GM12878 (cell line): ENCODE results near the gene SF3B5. TPM values are rescaled to one million over a fixed set of nuclear protein-coding genes. Genes with fewer than 3 reads are reported as not detected.

Experiments used
- ATAC-seq: fragments of 200-7000 bp; cut with Tn5 transposase; 3 replicates; pipeline ENCODE4 v1.9.1; 2020; ENCODE audit warnings: mild to moderate bottlenecking, moderate library complexity
- BruUV-seq: library from RNA; stranded (reverse); fragments of 400-500 nt; replicated peaks from 2 replicates; lab custom pipeline; 2021; lab: Mats Ljungman, UMichigan
- CTCF ChIA-PET: fragments of 300-600 bp; sonication (Branson Sonifier 250); formaldehyde crosslinking; extraction: SDS; loops from one replicate; lab custom pipeline; 2021; ENCODE audit warnings: inconsistent platforms; lab: Yijun Ruan, JAX
- POLR2A ChIA-PET: fragments of 350-600 bp; formaldehyde crosslinking; extraction: SDS; loops from one replicate; lab custom pipeline; 2021; ENCODE audit warnings: inconsistent platforms; lab: Charles Lee
- RAD21 ChIA-PET: fragments of 300-600 bp; sonication (Branson Sonifier 250); formaldehyde crosslinking; loops from one replicate; lab custom pipeline; 2023; ENCODE audit warnings: antibody characterized with exemption; ENCODE audit not compliant: unreplicated experiment; lab: Charles Lee
- SMC1A ChIA-PET: fragments of 300-600 bp; sonication (Branson Sonifier 250); formaldehyde crosslinking; loops from one replicate; lab custom pipeline; 2023; ENCODE audit not compliant: unreplicated experiment, uncharacterized antibody; lab: Charles Lee
- DNase-seq: peaks from one replicate; pipeline ENCODE4 v3.0.0-alpha.2; 2011; ENCODE audit warnings: low read depth, low spot score
- FAIRE-seq: peaks from 3 replicates; lab custom pipeline; 2011; peaks lifted over from hg19 to GRCh38; lab: Jason Lieb, UNC
- H2AFZ ChIP-seq: 2 replicates; pipeline ENCODE4 v1.6.0; 2011; ENCODE audit warnings: low read depth, low read length, control low read depth; ENCODE audit not compliant: control insufficient read depth
- H3K27ac ChIP-seq: 2 replicates; pipeline ENCODE4 v1.5.1; 2011; ENCODE audit warnings: control low read depth; ENCODE audit not compliant: control insufficient read depth, insufficient read depth
- H3K27me3 ChIP-seq, 2 experiments: replicated peaks in 1 of 2; 2 replicates each; pipeline versions ENCODE4 v1.6.0 to v1.6.1; 2011; ENCODE audit warnings: low read length in 1 of 2; ENCODE audit not compliant: control insufficient read depth in 2 of 2, insufficient read depth in 2 of 2
- H3K36me3 ChIP-seq, 2 experiments: 2 replicates each; pipeline ENCODE4 v1.5.1; 2011; ENCODE audit warnings: low read length in 1 of 2; ENCODE audit not compliant: control insufficient read depth in 2 of 2, insufficient read depth in 2 of 2
- H3K4me1 ChIP-seq: 2 replicates; pipeline ENCODE4 v1.6.1; 2011; ENCODE audit warnings: mild to moderate bottlenecking, low read length, moderate library complexity, mixed read lengths; ENCODE audit not compliant: control insufficient read depth, insufficient read depth
- H3K4me2 ChIP-seq: 2 replicates; pipeline ENCODE4 v1.6.0; 2011; ENCODE audit warnings: control low read depth; ENCODE audit not compliant: control insufficient read depth, insufficient read depth
- H3K4me3 ChIP-seq: fragments of 200-600 bp; sonication (generic); 2 replicates; pipeline ENCODE4 v1.5.1; 2016
- H3K79me2 ChIP-seq: 2 replicates; pipeline ENCODE4 v1.6.0; 2011; ENCODE audit warnings: low read length; ENCODE audit not compliant: control insufficient read depth, insufficient read depth
- H3K9ac ChIP-seq: 2 replicates; pipeline ENCODE4 v1.8.0; 2011; ENCODE audit warnings: low read length, control low read depth, mixed read lengths; ENCODE audit not compliant: control insufficient read depth, insufficient read depth
- H3K9me3 ChIP-seq: replicated peaks from 3 replicates; pipeline ENCODE4 v1.5.1; 2011; ENCODE audit warnings: mild to moderate bottlenecking, low read length; ENCODE audit not compliant: control insufficient read depth, insufficient read depth
- H4K20me1 ChIP-seq: 2 replicates; pipeline ENCODE4 v1.6.0; 2011; ENCODE audit not compliant: control insufficient read depth, insufficient read depth
- CREM ChIP-seq: IDR thresholded peaks from 2 replicates; pipeline ENCODE4 v1.6.1; 2014; ENCODE audit warnings: antibody characterized with exemption, low read depth
- CTCF ChIP-seq, 3 experiments: IDR thresholded peaks in 2 of 3; conservative IDR thresholded peaks in 1 of 3; 2 replicates each; pipeline ENCODE4 v1.5.1; 2011; ENCODE audit warnings: low read depth in 3 of 3, low read length in 3 of 3, mild to moderate bottlenecking in 3 of 3, control low read depth in 2 of 3, moderate library complexity in 2 of 3, inconsistent platforms in 1 of 3, mixed read lengths in 1 of 3; ENCODE audit not compliant: control insufficient read depth in 2 of 3, insufficient read depth in 1 of 3; ENCODE audit errors: extremely low read depth in 1 of 3
- HDGF ChIP-seq: fragments of 450-650 bp; IDR thresholded peaks from 2 replicates; pipeline ENCODE4 v1.6.1; 2016; ENCODE audit warnings: antibody characterized with exemption
- NBN ChIP-seq: fragments of 450-650 bp; IDR thresholded peaks from 2 replicates; pipeline ENCODE4 v1.6.1; 2016
- RAD21 ChIP-seq: IDR thresholded peaks from 2 replicates; pipeline ENCODE4 v1.6.1; 2011; ENCODE audit warnings: mild to moderate bottlenecking, low read depth, low read length, moderate library complexity; ENCODE audit not compliant: insufficient read depth
- REST ChIP-seq: IDR thresholded peaks from 2 replicates; pipeline ENCODE4 v1.6.1; 2012; ENCODE audit warnings: mild to moderate bottlenecking, low read depth, low read length
- SIX5 ChIP-seq: IDR thresholded peaks from 2 replicates; pipeline ENCODE4 v1.6.1; 2011; ENCODE audit warnings: mild to moderate bottlenecking, low read depth, low read length, moderate library complexity; ENCODE audit not compliant: severe bottlenecking
- SMC3 ChIP-seq: IDR thresholded peaks from 2 replicates; pipeline ENCODE4 v1.6.1; 2011; ENCODE audit warnings: low read length, improper control_type of control experiment, borderline replicate concordance
- SP1 ChIP-seq: IDR thresholded peaks from one replicate; pipeline ENCODE4 v1.6.1; 2011; ENCODE audit warnings: low read depth, low read length
- TARDBP ChIP-seq: IDR thresholded peaks from 2 replicates; pipeline ENCODE4 v1.6.1; 2016; ENCODE audit warnings: borderline replicate concordance
- WGBS: methylation state at CpG from one replicate; pipeline ENCODE4 v1.1.6; 2016; ENCODE audit warnings: low lambda C conversion rate; ENCODE audit not compliant: insufficient replicate concordance, insufficient coverage; ENCODE audit errors: missing lambda C conversion rate; 5-methylcytosine and 5-hydroxymethylcytosine counted together
- in situ Hi-C: fragments of 300-500 bp; cut with MboI; formaldehyde crosslinking; loops from 9 replicates; pipeline ENCODE4 v1.14.3; 2018; ENCODE audit warnings: mixed read lengths
- intact Hi-C: fragments of 100-400 bp; cut with micrococcal nuclease; formaldehyde crosslinking; loops from one replicate; pipeline ENCODE4 v1.14.2; 2022; ENCODE audit not compliant: unreplicated experiment
- polyA plus RNA-seq, 11 experiments: library from polyadenylated mRNA; depleted of rRNA in 4 of 11; unstranded in 6 of 11; stranded (reverse) in 5 of 11; fragments of >200 nt; fragmentation: Nextera tagmentation in 4 of 11; fragmentation: Illumina TruSeq in 1 of 11; extraction: Ambion mirVana in 4 of 11; extraction: Trizol in 1 of 11; gene quantifications; 1 replicate in 1 of 11; 2 replicates in 10 of 11; pipeline versions ENCODE4 v1.2.1 to v1.2.3, GENCODE V29; 2011 to 2016; ENCODE audit warnings: inconsistent platforms in 2 of 11, missing spikeins in 2 of 11, low read depth in 1 of 11
- total RNA-seq, 4 experiments: library from RNA; depleted of rRNA in 3 of 4; stranded (reverse); fragments of >200 nt in 3 of 4; fragmentation: Illumina TruSeq in 1 of 4; extraction: Trizol in 1 of 4; gene quantifications; 2 replicates each; pipeline versions ENCODE4 v1.2.1 to v1.2.3, GENCODE V29; 2013 to 2021

The SF3B5 gene
- total and polyA plus RNA-seq, 10 of the 15 experiments (the other 5 are each of a cell fraction or from before 2014, with no cell fraction given): 220 to 864 (median 341) TPM

GRCh38 chr6:144087789-144088426 is 7.5 kb downstream of the SF3B5 start:
- no TSS peak for BruUV-seq
- no peak overlapping the region for H3K9ac ChIP-seq
- no peak overlapping the region for H3K4me3 ChIP-seq
- no peaks in the 10 kb centered on the region for H3K27me3 ChIP-seq
- DNase-seq: no peak
- no peaks in the 10 kb centered on the region for H4K20me1 ChIP-seq
- CTCF ChIA-PET: interaction anchor here (0.7 to 10.8 kb wide), 29 partner anchors 9 to 546 kb away, joined by 3 to 244 read pairs (median 4); no protein-coding TSS in a partner anchor
- ATAC-seq: peak; percentile 68
- SMC1A ChIA-PET: interaction anchor here (0.6 to 4.4 kb wide), 25 partner anchors 8 to 1613 kb away, joined by 3 to 112 read pairs (median 4); no protein-coding TSS in a partner anchor
- no peaks in the 10 kb centered on the region for H3K36me3 ChIP-seq
- RAD21 ChIA-PET: interaction anchor here (0.7 to 4.4 kb wide), 16 partner anchors 13 to 515 kb away, joined by 3 to 119 read pairs (median 4); no protein-coding TSS in a partner anchor
- intact Hi-C loops (loop anchor here (5.0 kb wide), 1 partner anchor 71 kb away; no protein-coding TSS in a partner anchor), in situ Hi-C loops (no loop called here)
- H3K9me3 ChIP-seq: no peaks in the 10 kb centered on the region
- 63% methylated on average over 13 of the region's 13 CpGs for WGBS
- TF ChIP-seq NBN (0 out of 2 replicates have a peak, but pooled peaks have one; percentile 39), CREM (no peak), SP1 (no peak), HDGF (0 out of 2 replicates have a peak, but pooled peaks have one; percentile 66), RAD21 (peak; percentile 46), TARDBP (no peak), REST (no peak), SIX5 (no peak), CTCF (IDR thresholded peaks at IDR 0.05 in 2 of 3, conservative IDR thresholded peaks at IDR 0.05 in 1 of 3; ENCODE audit: control insufficient read depth in 2 of 3, extremely low read depth in 1 of 3, insufficient read depth in 1 of 3, low read depth in 3 of 3, low read length in 3 of 3) (peak; percentile 31 to 54 (median 32); a peak in 5 of 6 replicates), SMC3 (peak; percentile 38; the same call in 1 of the 2 replicates)
- H3K4me1 ChIP-seq: peaks cover 9% of the 10 kb centered on the region
- H3K79me2 ChIP-seq: peaks cover 6% of the 10 kb centered on the region; the same call in 1 of the 2 replicates
- peak overlapping the region; percentile 46 for H2AFZ ChIP-seq
- no peak overlapping the region for H3K4me2 ChIP-seq
- H3K27ac ChIP-seq: no peak overlapping the region
- FAIRE-seq: no peak
- POLR2A ChIA-PET: interaction anchor here (0.6 to 1.4 kb wide), 5 partner anchors 21 to 486 kb away, joined by 3 to 6 read pairs (median 3); no protein-coding TSS in a partner anchor
